Calu3 (cell line): ENCODE results near the gene HEMK1. TPM values are rescaled to one million over a fixed set of nuclear protein-coding genes. Genes with fewer than 3 reads are reported as not detected.

Experiments used
- BruUV-seq: library from RNA; stranded (reverse); fragments of 400-500 nt; replicated peaks from 2 replicates; lab custom pipeline; 2021; lab: Mats Ljungman, UMichigan
- CTCF ChIA-PET: fragments of 300-600 bp; sonication (Branson Sonifier 250); formaldehyde crosslinking; loops from one replicate; lab custom pipeline; 2022; ENCODE audit warnings: antibody characterized with exemption; lab: Charles Lee
- DNase-seq: peaks from one replicate; pipeline ENCODE4 v3.0.0; 2022
- H3K27ac Mint-ChIP-seq: one replicate; pipeline ENCODE4 v1.8.0; 2022; ENCODE audit warnings: mixed read lengths; ENCODE audit not compliant: unreplicated experiment
- H3K27me3 Mint-ChIP-seq: one replicate; pipeline ENCODE4 v1.8.0; 2022; ENCODE audit warnings: mixed read lengths; ENCODE audit not compliant: unreplicated experiment
- H3K36me3 Mint-ChIP-seq: one replicate; pipeline ENCODE4 v1.8.0; 2022; ENCODE audit warnings: mild to moderate bottlenecking, moderate library complexity, mixed read lengths; ENCODE audit not compliant: insufficient read depth, unreplicated experiment
- H3K4me1 Mint-ChIP-seq: one replicate; pipeline ENCODE4 v1.8.0; 2022; ENCODE audit warnings: mild to moderate bottlenecking, low read depth, mixed read lengths; ENCODE audit not compliant: unreplicated experiment
- H3K4me3 Mint-ChIP-seq: one replicate; pipeline ENCODE4 v1.8.0; 2022; ENCODE audit warnings: mild to moderate bottlenecking, low read depth, moderate library complexity, mixed read lengths; ENCODE audit not compliant: unreplicated experiment
- H3K9me3 Mint-ChIP-seq: one replicate; pipeline ENCODE4 v1.8.0; 2022; ENCODE audit warnings: low read depth, mixed read lengths; ENCODE audit not compliant: unreplicated experiment
- intact Hi-C: fragments of 100-400 bp; cut with micrococcal nuclease; formaldehyde crosslinking; loops from one replicate; pipeline ENCODE4 v1.10.0; 2022; ENCODE audit not compliant: unreplicated experiment
- total RNA-seq: library from RNA; stranded (reverse); gene quantifications from 2 replicates; pipeline ENCODE4 v1.2.3, GENCODE V29; 2022
- TF ChIP-seq, protein P1 (sequence below): fragments of 200-600 bp; IDR thresholded peaks from one replicate; pipeline ENCODE4 v1.8.0; 2022; ENCODE audit warnings: antibody characterized with exemption; ENCODE audit not compliant: unreplicated experiment

Gene HEMK1
- total RNA-seq, 1 experiment from 2014 or later, result 20.0 TPM

DNA sequence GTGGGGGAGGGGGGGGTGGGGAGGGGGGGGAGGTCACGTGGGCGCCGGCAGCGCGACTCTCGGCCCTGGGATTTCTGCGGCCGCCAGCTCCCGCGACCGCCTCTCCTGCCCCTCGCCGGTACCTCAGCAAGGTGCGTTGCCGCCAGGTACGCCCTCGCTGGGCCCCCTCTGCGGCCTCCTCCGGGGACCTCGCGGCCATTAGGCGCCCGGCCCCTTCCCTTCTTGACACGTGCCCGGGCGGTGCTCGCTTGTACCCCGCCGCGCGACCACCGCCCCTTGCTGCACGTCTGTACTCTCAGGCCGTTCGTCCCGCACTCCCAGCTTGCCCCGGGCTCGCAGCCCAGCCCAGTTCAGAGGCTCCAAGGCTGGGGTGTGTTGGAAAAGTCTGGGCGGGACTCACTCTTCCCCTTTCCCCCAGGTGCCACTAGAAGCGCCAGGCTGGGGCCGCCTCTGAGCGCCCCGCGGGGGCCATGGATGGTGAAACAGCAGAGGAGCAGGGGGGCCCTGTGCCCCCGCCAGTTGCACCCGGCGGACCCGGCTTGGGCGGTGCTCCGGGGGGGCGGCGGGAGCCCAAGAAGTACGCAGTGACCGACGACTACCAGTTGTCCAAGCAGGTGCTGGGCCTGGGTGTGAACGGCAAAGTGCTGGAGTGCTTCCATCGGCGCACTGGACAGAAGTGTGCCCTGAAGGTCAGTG is 47.9 kb downstream of the HEMK1 start, which contains the start of gene MAPKAPK3:
MAPKAPK3 (plus strand) TSS at position 56 of the 696 bp plus-strand sequence; CDS start at position 471, 415 bp downstream.
- DNase-seq, result peak; percentile 37
- Mint-ChIP-seq H3K4me1 (peaks cover 36% of the 10 kb centered on the region), H3K9me3 (no peaks in the 10 kb centered on the region), H3K27me3 (peaks cover 8% of the 10 kb centered on the region), H3K4me3 (peak within 1 kb of the TSS; percentile 95), H3K27ac (peak within 1 kb of the TSS; percentile 37), H3K36me3 (peaks cover 28% of the 10 kb centered on the region)
- no TSS peak for BruUV-seq
- intact Hi-C loops, result loop anchor here (2.0 to 5.0 kb wide), 3 partner anchors 268 to 770 kb away; partner anchors contain the start of gene MANF
- TF ChIP-seq, protein P1, sequence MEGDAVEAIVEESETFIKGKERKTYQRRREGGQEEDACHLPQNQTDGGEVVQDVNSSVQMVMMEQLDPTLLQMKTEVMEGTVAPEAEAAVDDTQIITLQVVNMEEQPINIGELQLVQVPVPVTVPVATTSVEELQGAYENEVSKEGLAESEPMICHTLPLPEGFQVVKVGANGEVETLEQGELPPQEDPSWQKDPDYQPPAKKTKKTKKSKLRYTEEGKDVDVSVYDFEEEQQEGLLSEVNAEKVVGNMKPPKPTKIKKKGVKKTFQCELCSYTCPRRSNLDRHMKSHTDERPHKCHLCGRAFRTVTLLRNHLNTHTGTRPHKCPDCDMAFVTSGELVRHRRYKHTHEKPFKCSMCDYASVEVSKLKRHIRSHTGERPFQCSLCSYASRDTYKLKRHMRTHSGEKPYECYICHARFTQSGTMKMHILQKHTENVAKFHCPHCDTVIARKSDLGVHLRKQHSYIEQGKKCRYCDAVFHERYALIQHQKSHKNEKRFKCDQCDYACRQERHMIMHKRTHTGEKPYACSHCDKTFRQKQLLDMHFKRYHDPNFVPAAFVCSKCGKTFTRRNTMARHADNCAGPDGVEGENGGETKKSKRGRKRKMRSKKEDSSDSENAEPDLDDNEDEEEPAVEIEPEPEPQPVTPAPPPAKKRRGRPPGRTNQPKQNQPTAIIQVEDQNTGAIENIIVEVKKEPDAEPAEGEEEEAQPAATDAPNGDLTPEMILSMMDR, result no peak
- CTCF ChIA-PET, result interaction anchor here (1.1 to 2.0 kb wide), 11 partner anchors 10 to 882 kb away, joined by 3 to 56 read pairs (median 6); partner anchors contain the start of genes DCAF1 and HEMK1

DNA sequence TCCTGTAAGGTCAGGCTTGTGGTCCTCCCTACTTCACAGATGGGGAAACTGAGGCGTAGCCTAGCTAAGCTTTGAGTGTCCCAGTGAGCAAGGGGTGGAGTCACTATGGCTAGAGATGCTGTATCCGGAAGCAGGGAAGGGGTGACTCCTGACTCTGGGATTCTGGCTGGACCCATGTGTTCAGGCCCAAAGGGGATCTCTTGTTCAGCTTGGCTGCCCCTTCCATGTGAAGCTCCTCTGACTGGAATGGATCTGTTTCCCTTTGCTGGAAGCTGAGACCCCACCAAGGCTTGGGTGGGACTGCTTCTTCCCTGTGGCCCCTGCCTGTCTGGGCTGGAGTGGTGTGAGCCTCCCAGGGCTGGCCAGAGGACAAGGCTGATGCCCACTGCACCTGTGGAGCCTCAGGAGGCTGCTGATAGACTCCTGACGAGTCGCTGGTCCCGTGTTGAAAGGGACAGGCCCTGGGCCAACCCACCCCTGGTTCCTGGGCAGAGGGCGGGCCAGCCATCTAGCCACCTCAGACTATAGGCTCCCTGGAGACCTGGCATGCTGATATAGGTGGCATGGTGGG is 48.7 kb downstream of the HEMK1 start:
- H3K27me3 Mint-ChIP-seq, result peaks cover under 1% of the 10 kb centered on the region
- peaks cover 30% of the 10 kb centered on the region for H3K4me1 Mint-ChIP-seq
- BruUV-seq, result no TSS peak
- H3K27ac Mint-ChIP-seq, result no peak overlapping the region
- CTCF ChIA-PET, result interaction anchor here (1.1 to 1.3 kb wide), 3 partner anchors 9 to 35 kb away, joined by 3 to 5 read pairs (median 4); no protein-coding TSS in a partner anchor
- peaks cover 26% of the 10 kb centered on the region for H3K36me3 Mint-ChIP-seq
- H3K9me3 Mint-ChIP-seq, result no peaks in the 10 kb centered on the region
- peak overlapping the region; percentile 95 for H3K4me3 Mint-ChIP-seq
- no peak for DNase-seq
- intact Hi-C loops, result loop anchor here (2.0 to 5.0 kb wide), 3 partner anchors 267 to 769 kb away; partner anchors contain the start of gene MANF
- TF ChIP-seq, protein P1, result no peak

DNA sequence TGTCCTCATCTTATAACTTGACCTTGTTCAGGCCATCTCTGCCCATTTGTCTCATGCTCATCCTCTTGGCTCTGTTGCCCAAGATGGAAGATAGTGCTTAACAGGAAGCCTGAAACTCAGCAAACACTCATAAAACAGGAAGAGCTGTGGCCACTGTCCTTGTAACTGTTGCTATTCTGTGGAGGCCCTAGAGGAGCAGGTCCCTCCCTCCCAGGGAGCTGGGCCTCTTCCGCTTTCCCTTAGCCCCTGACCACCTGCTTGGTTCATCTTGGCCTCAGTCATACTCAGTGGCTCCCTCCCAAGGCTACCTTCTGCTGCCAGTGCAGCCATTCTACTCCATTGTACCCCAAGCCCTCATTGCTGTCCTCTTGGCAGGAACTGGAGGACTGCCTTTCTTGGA is 51.1 kb downstream of the HEMK1 start:
- H3K36me3 Mint-ChIP-seq, result peaks cover 26% of the 10 kb centered on the region
- H3K4me1 Mint-ChIP-seq, result peaks cover 53% of the 10 kb centered on the region
- H3K27me3 Mint-ChIP-seq, result no peaks in the 10 kb centered on the region
- H3K9me3 Mint-ChIP-seq, result no peaks in the 10 kb centered on the region
- DNase-seq, result no peak
- peak overlapping the region; percentile 11 for H3K4me3 Mint-ChIP-seq
- TF ChIP-seq, protein P1, result no peak
- intact Hi-C loops, result no loop called here
- no TSS peak for BruUV-seq
- CTCF ChIA-PET, result no interaction called here
- peak overlapping the region; percentile 21 for H3K27ac Mint-ChIP-seq

DNA sequence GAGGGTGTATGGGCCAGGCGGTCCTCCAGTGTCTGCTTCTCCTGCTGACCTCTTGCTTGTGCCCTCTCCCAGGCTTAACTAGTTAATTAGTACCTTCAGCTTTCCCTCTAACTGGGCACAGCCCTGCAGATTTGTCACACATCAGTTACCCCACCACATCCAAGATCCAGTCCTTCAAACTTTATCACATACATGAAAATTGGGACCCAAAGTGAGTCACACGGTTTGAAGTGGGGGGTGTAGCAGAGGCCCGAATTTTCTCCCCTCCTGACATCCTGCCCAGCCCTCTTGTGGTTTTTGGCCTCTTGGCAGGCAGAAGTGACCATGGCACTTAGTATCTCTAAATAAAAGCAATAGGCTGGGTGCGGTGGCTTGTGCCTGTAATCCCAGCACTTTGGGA is 51.5 kb downstream of the HEMK1 start:
- no peak for DNase-seq
- Mint-ChIP-seq H3K36me3 (peaks cover 25% of the 10 kb centered on the region), H3K9me3 (no peaks in the 10 kb centered on the region), H3K27me3 (no peaks in the 10 kb centered on the region), H3K4me3 (peak overlapping the region; percentile 11), H3K4me1 (peaks cover 56% of the 10 kb centered on the region), H3K27ac (peak overlapping the region; percentile 21)
- BruUV-seq, result no TSS peak
- TF ChIP-seq, protein P1, result no peak
- CTCF ChIA-PET, result no interaction called here
- intact Hi-C loops, result no loop called here
